A673 (cell line): ENCODE data around the gene DLG3. TPM values are rescaled to one million over a fixed set of nuclear protein-coding genes. Genes with fewer than 3 reads are reported as not detected.

Experiments used
- BruUV-seq: library from RNA; stranded (reverse); fragments of 400-500 nt; replicated peaks from 2 replicates; lab custom pipeline; 2021; lab: Mats Ljungman, UMichigan
- CTCF ChIA-PET: fragments of 300-600 bp; sonication (Branson Sonifier 250); formaldehyde crosslinking; loops from one replicate; lab custom pipeline; 2022; ENCODE audit warnings: antibody characterized with exemption; lab: Charles Lee
- POLR2A ChIA-PET: fragments of 300-600 bp; sonication (Branson Sonifier 250); formaldehyde crosslinking; loops from one replicate; lab custom pipeline; 2022; ENCODE audit warnings: antibody characterized with exemption; ENCODE audit not compliant: low non-redundant PET; lab: Charles Lee
- DNase-seq: peaks from one replicate; pipeline ENCODE4 v3.0.0-alpha.2; 2015; ENCODE audit warnings: low spot score
- H3K27ac ChIP-seq: fragments of 200-600 bp; sonication (generic); 2 replicates; pipeline ENCODE4 v1.5.1; 2016; ENCODE audit warnings: mixed run types, low read depth, mild to moderate bottlenecking, mixed read lengths, antibody characterized with exemption, low read length; ENCODE audit not compliant: poor library complexity, severe bottlenecking
- H3K27me3 ChIP-seq: fragments of 200-600 bp; sonication (generic); replicated peaks from 2 replicates; pipeline ENCODE4 v1.6.1; 2017; ENCODE audit warnings: mixed run types, low read depth, mild to moderate bottlenecking, mixed read lengths, antibody characterized with exemption, low read length; ENCODE audit not compliant: insufficient read depth, poor library complexity
- H3K36me3 ChIP-seq: fragments of 200-600 bp; sonication (generic); 2 replicates; pipeline ENCODE4 v1.6.1; 2016; ENCODE audit warnings: mixed run types, mild to moderate bottlenecking, mixed read lengths, antibody characterized with exemption, low read length; ENCODE audit not compliant: insufficient read depth, poor library complexity, severe bottlenecking
- H3K4me1 ChIP-seq: fragments of 200-600 bp; sonication (generic); 2 replicates; pipeline ENCODE4 v1.6.1; 2017; ENCODE audit warnings: mixed run types, mild to moderate bottlenecking, mixed read lengths, antibody characterized with exemption, low read length; ENCODE audit not compliant: insufficient read depth, poor library complexity, severe bottlenecking
- H3K4me3 ChIP-seq: fragments of 200-600 bp; sonication (generic); 2 replicates; pipeline ENCODE4 v1.5.1; 2016; ENCODE audit warnings: low read depth, mixed run types, mild to moderate bottlenecking, mixed read lengths, low read length; ENCODE audit not compliant: poor library complexity, severe bottlenecking
- H3K9me3 ChIP-seq: fragments of 200-600 bp; sonication (generic); 2 replicates; pipeline ENCODE4 v1.6.1; 2016; ENCODE audit warnings: mixed run types, low read depth, mild to moderate bottlenecking, mixed read lengths, antibody characterized with exemption, low read length; ENCODE audit not compliant: poor library complexity, severe bottlenecking
- CTCF ChIP-seq: fragments of 300-800, 200-600 bp; sonication (generic); conservative IDR thresholded peaks from 2 replicates; pipeline ENCODE4 v1.5.1; 2017; ENCODE audit warnings: low read depth, mild to moderate bottlenecking, antibody characterized with exemption, low read length, moderate library complexity, mixed read lengths
- EZH2 ChIP-seq: fragments of 200-600 bp; sonication (generic); IDR thresholded peaks from 2 replicates; pipeline ENCODE4 v1.6.1; 2017; ENCODE audit warnings: borderline replicate concordance, low read depth, mild to moderate bottlenecking, mixed read lengths, antibody characterized with exemption, low read length; ENCODE audit not compliant: poor library complexity, severe bottlenecking
- intact Hi-C: fragments of 100-400 bp; cut with micrococcal nuclease; formaldehyde crosslinking; loops from one replicate; pipeline ENCODE4 v1.10.0; 2022; ENCODE audit not compliant: unreplicated experiment
- total RNA-seq: library from RNA; stranded (reverse); gene quantifications from 2 replicates; pipeline ENCODE4 v1.2.3, GENCODE V29; 2021

DLG3 gene
- total RNA-seq, 1 experiment from 2014 or later: 32.8 TPM

GRCh38 chrX:70496491-70496890, 51.9 kb downstream of the DLG3 start:
- no TSS peak for BruUV-seq
- intact Hi-C loops: no loop called here
- CTCF ChIA-PET: no interaction called here

GRCh38 chrX:70497026-70497425, 52.4 kb downstream of the DLG3 start:
- ChIA-PET CTCF (no interaction called here), POLR2A (no interaction called here)
- no peaks in the 10 kb centered on the region for H3K4me1 ChIP-seq
- no peak overlapping the region for H3K4me3 ChIP-seq
- no TSS peak for BruUV-seq
- H3K9me3 ChIP-seq: no peaks in the 10 kb centered on the region
- intact Hi-C loops: no loop called here
- H3K27me3 ChIP-seq: no peaks in the 10 kb centered on the region
- TF ChIP-seq EZH2 (no peak), CTCF (no peak)
- H3K27ac ChIP-seq: no peak overlapping the region
- peaks cover 18% of the 10 kb centered on the region for H3K36me3 ChIP-seq
- DNase-seq: no peak

More at GRCh38 chrX:70496491-70496890, 51.9 kb downstream of the DLG3 start:
- H3K9me3 ChIP-seq: no peaks in the 10 kb centered on the region
- peaks cover 18% of the 10 kb centered on the region for H3K36me3 ChIP-seq
- no peak overlapping the region for H3K27ac ChIP-seq
- POLR2A ChIA-PET: no interaction called here
- TF ChIP-seq EZH2 (no peak), CTCF (no peak)
- no peak overlapping the region for H3K4me3 ChIP-seq
- H3K4me1 ChIP-seq: no peaks in the 10 kb centered on the region
- H3K27me3 ChIP-seq: no peaks in the 10 kb centered on the region
- no peak for DNase-seq

GRCh38 chrX:70498129-70498528, 53.5 kb downstream of the DLG3 start:
- intact Hi-C loops: no loop called here
- no peaks in the 10 kb centered on the region for H3K9me3 ChIP-seq
- peaks cover 17% of the 10 kb centered on the region for H3K36me3 ChIP-seq
- H3K4me1 ChIP-seq: no peaks in the 10 kb centered on the region
- BruUV-seq: no TSS peak
- ChIA-PET CTCF (no interaction called here), POLR2A (no interaction called here)
- no peak for DNase-seq
- H3K27me3 ChIP-seq: no peaks in the 10 kb centered on the region
- no peak overlapping the region for H3K4me3 ChIP-seq
- H3K27ac ChIP-seq: no peak overlapping the region
- no peak for TF ChIP-seq EZH2
- TF ChIP-seq CTCF: no peak
